A549 (cell line): ENCODE measurements around the gene C1orf167.

Experiments used
- ESRRA ChIP-seq: fragments of 150-350 bp; IDR thresholded peaks from 2 replicates; pipeline ENCODE4 v1.6.1; 2014; ENCODE audit warnings: mild to moderate bottlenecking, low read length, borderline replicate concordance
- FOSL2 ChIP-seq, 2 experiments: fragments of 450-650 bp in 1 of 2; fragments of >200 bp in 1 of 2; sonication (Bioruptor Twin) in 1 of 2; formaldehyde crosslinking; IDR thresholded peaks; 2 replicates each; pipeline versions ENCODE4 v1.5.0 to v1.6.1; 2016 to 2020; ENCODE audit warnings: mild to moderate bottlenecking in 1 of 2, moderate library complexity in 1 of 2
- JUN ChIP-seq, 2 experiments: fragments of >200 bp; sonication (Bioruptor Twin); formaldehyde crosslinking; IDR thresholded peaks; 2 replicates in 1 of 2; 3 replicates in 1 of 2; pipeline ENCODE4 v1.6.1; 2016 to 2017
- MAZ ChIP-seq: fragments of 150-350 bp; IDR thresholded peaks from 2 replicates; pipeline ENCODE4 v1.6.1; 2014; ENCODE audit warnings: antibody characterized with exemption, low read depth, low read length, borderline replicate concordance
- NR3C1 ChIP-seq: fragments of >200 bp; sonication (Bioruptor Twin); formaldehyde crosslinking; IDR thresholded peaks from 3 replicates; pipeline ENCODE4 v1.6.1; 2017
- POLR2A ChIP-seq: IDR thresholded peaks from 2 replicates; pipeline ENCODE4 v1.6.1; 2012; ENCODE audit warnings: mild to moderate bottlenecking, low read length
- RAD21 ChIP-seq, 2 experiments: fragments of >200 bp in 1 of 2; sonication (Bioruptor Twin) in 1 of 2; formaldehyde crosslinking in 1 of 2; IDR thresholded peaks in 1 of 2; conservative IDR thresholded peaks in 1 of 2; 2 replicates in 1 of 2; 3 replicates in 1 of 2; pipeline ENCODE4 v1.6.1; 2012 to 2018; ENCODE audit warnings: inconsistent platforms in 1 of 2
- RCOR1 ChIP-seq: fragments of 150-350 bp; IDR thresholded peaks from 2 replicates; pipeline ENCODE4 v1.6.1; 2014; ENCODE audit warnings: antibody characterized with exemption, low read length, low read depth
- TF ChIP-seq, protein P1 (sequence below): fragments of >200 bp; sonication (Bioruptor Twin); formaldehyde crosslinking; IDR thresholded peaks from 3 replicates; pipeline ENCODE4 v1.5.1; 2016
- TF ChIP-seq, protein P2 (sequence below): IDR thresholded peaks from 2 replicates; pipeline ENCODE4 v1.6.1; 2012
- TF ChIP-seq, protein P3 (sequence below): fragments of 200-600 bp; sonication (generic); IDR thresholded peaks from 2 replicates; pipeline ENCODE4 v1.6.1; 2016; ENCODE audit warnings: antibody characterized with exemption, mild to moderate bottlenecking, moderate library complexity

- TF ChIP-seq POLR2A (no peak), ESRRA (no peak), RAD21 (conservative IDR thresholded peaks at IDR 0.05 in 1 of 2, IDR thresholded peaks at IDR 0.05 in 1 of 2) (no peak), JUN (IDR thresholded peaks at IDR 0.05) (no peak), RCOR1 (no peak), FOSL2 (IDR thresholded peaks at IDR 0.05) (no peak), FOSL2 (CRISPR knock-in tag; IDR thresholded peaks at IDR 0.05) (no peak), MAZ (no peak), NR3C1 (no peak)
- TF ChIP-seq, protein P1, sequence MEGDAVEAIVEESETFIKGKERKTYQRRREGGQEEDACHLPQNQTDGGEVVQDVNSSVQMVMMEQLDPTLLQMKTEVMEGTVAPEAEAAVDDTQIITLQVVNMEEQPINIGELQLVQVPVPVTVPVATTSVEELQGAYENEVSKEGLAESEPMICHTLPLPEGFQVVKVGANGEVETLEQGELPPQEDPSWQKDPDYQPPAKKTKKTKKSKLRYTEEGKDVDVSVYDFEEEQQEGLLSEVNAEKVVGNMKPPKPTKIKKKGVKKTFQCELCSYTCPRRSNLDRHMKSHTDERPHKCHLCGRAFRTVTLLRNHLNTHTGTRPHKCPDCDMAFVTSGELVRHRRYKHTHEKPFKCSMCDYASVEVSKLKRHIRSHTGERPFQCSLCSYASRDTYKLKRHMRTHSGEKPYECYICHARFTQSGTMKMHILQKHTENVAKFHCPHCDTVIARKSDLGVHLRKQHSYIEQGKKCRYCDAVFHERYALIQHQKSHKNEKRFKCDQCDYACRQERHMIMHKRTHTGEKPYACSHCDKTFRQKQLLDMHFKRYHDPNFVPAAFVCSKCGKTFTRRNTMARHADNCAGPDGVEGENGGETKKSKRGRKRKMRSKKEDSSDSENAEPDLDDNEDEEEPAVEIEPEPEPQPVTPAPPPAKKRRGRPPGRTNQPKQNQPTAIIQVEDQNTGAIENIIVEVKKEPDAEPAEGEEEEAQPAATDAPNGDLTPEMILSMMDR: no peak
- TF ChIP-seq, protein P2, sequence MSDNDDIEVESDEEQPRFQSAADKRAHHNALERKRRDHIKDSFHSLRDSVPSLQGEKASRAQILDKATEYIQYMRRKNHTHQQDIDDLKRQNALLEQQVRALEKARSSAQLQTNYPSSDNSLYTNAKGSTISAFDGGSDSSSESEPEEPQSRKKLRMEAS: no peak
- TF ChIP-seq, protein P3, sequence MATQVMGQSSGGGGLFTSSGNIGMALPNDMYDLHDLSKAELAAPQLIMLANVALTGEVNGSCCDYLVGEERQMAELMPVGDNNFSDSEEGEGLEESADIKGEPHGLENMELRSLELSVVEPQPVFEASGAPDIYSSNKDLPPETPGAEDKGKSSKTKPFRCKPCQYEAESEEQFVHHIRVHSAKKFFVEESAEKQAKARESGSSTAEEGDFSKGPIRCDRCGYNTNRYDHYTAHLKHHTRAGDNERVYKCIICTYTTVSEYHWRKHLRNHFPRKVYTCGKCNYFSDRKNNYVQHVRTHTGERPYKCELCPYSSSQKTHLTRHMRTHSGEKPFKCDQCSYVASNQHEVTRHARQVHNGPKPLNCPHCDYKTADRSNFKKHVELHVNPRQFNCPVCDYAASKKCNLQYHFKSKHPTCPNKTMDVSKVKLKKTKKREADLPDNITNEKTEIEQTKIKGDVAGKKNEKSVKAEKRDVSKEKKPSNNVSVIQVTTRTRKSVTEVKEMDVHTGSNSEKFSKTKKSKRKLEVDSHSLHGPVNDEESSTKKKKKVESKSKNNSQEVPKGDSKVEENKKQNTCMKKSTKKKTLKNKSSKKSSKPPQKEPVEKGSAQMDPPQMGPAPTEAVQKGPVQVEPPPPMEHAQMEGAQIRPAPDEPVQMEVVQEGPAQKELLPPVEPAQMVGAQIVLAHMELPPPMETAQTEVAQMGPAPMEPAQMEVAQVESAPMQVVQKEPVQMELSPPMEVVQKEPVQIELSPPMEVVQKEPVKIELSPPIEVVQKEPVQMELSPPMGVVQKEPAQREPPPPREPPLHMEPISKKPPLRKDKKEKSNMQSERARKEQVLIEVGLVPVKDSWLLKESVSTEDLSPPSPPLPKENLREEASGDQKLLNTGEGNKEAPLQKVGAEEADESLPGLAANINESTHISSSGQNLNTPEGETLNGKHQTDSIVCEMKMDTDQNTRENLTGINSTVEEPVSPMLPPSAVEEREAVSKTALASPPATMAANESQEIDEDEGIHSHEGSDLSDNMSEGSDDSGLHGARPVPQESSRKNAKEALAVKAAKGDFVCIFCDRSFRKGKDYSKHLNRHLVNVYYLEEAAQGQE: no peak
Measured at GRCh38 chr1:11783556-11783955, 21.6 kb downstream of the C1orf167 start.
